Vagina (tissue), 2 donors: ENCODE data around the gene PIP5K1C. TPM values are rescaled to one million over a fixed set of nuclear protein-coding genes. Genes with fewer than 3 reads are reported as not detected.

Source experiments
- DNase-seq, 2 donors: peaks; one replicate each; pipeline ENCODE4 v3.0.0-alpha.2; 2017; ENCODE audit errors: extremely low spot score in 2 of 2
- H3K27ac ChIP-seq: fragments of 200-600 bp; sonication (generic); one replicate; pipeline ENCODE4 v1.5.1; 2019
- H3K27me3 ChIP-seq: fragments of 200-600 bp; sonication (generic); one replicate; pipeline ENCODE4 v1.5.1; 2019
- H3K36me3 ChIP-seq, 2 donors: fragments of 200-600 bp; sonication (generic); one replicate each; pipeline ENCODE4 v1.5.1; 2017 to 2019
- H3K4me1 ChIP-seq: fragments of 200-600 bp; sonication (generic); one replicate; pipeline ENCODE4 v1.5.1; 2019
- H3K4me3 ChIP-seq, 2 donors: fragments of 200-600 bp; sonication (generic); 1 replicate in 1 of 2; 2 replicates in 1 of 2; pipeline ENCODE4 v1.5.1; 2016 to 2019
- H3K9me3 ChIP-seq: fragments of 200-600 bp; sonication (generic); one replicate; pipeline ENCODE4 v1.5.1; 2019
- CTCF ChIP-seq, 3 experiments: fragments of 450-650 bp in 2 of 3; fragments of 200-600 bp in 1 of 3; sonication (generic) in 1 of 3; IDR thresholded peaks; one replicate each; pipeline ENCODE4 v1.5.1; 2017 to 2019; ENCODE audit warnings: antibody characterized with exemption in 3 of 3, mild to moderate bottlenecking in 2 of 3, moderate library complexity in 2 of 3
- POLR2A ChIP-seq, 2 donors: fragments of 450-650 bp; IDR thresholded peaks; one replicate each; pipeline ENCODE4 v1.6.1; 2017; ENCODE audit warnings: antibody characterized with exemption in 2 of 2, mild to moderate bottlenecking in 2 of 2, moderate library complexity in 2 of 2
- POLR2AphosphoS5 ChIP-seq, 2 donors: sonication (generic); formaldehyde crosslinking; IDR thresholded peaks; one replicate each; pipeline ENCODE4 v1.9.0; 2017; ENCODE audit warnings: antibody characterized with exemption in 2 of 2, mild to moderate bottlenecking in 2 of 2, low read depth in 1 of 2; ENCODE audit not compliant: insufficient read depth in 1 of 2
- intact Hi-C: fragments of 100-400 bp; cut with DNase I; formaldehyde crosslinking; loops from one replicate; pipeline ENCODE4 v1.15.1; 2023
- total RNA-seq: library from RNA; depleted of rRNA; stranded (reverse); fragments of >200 nt; gene quantifications from one replicate; pipeline ENCODE4 v1.2.3, GENCODE V29; 2016

Gene PIP5K1C
- total RNA-seq, 1 donor from 2014 or later = 24.1 TPM

- Histone ChIP-seq H3K9me3 (no peaks in the 10 kb centered on the region), H3K4me3 (no peak overlapping the region), H3K27me3 (no peaks in the 10 kb centered on the region), H3K36me3 (no peaks in the 10 kb centered on the region), H3K27ac (no peak overlapping the region), H3K4me1 (no peaks in the 10 kb centered on the region)
- TF ChIP-seq POLR2A (IDR thresholded peaks at IDR 0.05) = no peak
- no peak for TF ChIP-seq POLR2AphosphoS5 (IDR thresholded peaks at IDR 0.05; ENCODE audit: insufficient read depth in 1 of 2, low read depth in 1 of 2)
- TF ChIP-seq CTCF (IDR thresholded peaks at IDR 0.05) = no peak
- intact Hi-C loops = no loop called here
- no peak for DNase-seq
These were observed 35.9 kb upstream of the PIP5K1C start for GRCh38 chr19:3736106-3736724.

GRCh38 chr19:3734310-3734600 is 34.0 kb upstream of the PIP5K1C start:
- no peak for TF ChIP-seq POLR2A (IDR thresholded peaks at IDR 0.05)
- no peak for TF ChIP-seq CTCF (IDR thresholded peaks at IDR 0.05)
- TF ChIP-seq POLR2AphosphoS5 (IDR thresholded peaks at IDR 0.05; ENCODE audit: insufficient read depth in 1 of 2, low read depth in 1 of 2) = no peak
- H3K4me1 ChIP-seq = no peaks in the 10 kb centered on the region
- H3K36me3 ChIP-seq = no peaks in the 10 kb centered on the region
- H3K27me3 ChIP-seq = no peaks in the 10 kb centered on the region
- DNase-seq = no peak
- no peak overlapping the region for H3K27ac ChIP-seq
- intact Hi-C loops = no loop called here
- H3K4me3 ChIP-seq = no peak overlapping the region
- no peaks in the 10 kb centered on the region for H3K9me3 ChIP-seq

GRCh38 chr19:3733549-3734309 is 33.5 kb upstream of the PIP5K1C start:
- Histone ChIP-seq H3K36me3 (no peaks in the 10 kb centered on the region), H3K27me3 (no peaks in the 10 kb centered on the region), H3K4me3 (no peak overlapping the region), H3K27ac (no peak overlapping the region), H3K4me1 (no peaks in the 10 kb centered on the region), H3K9me3 (no peaks in the 10 kb centered on the region)
- no peak for DNase-seq
- intact Hi-C loops = no loop called here
- TF ChIP-seq POLR2AphosphoS5 (IDR thresholded peaks at IDR 0.05; ENCODE audit: insufficient read depth in 1 of 2, low read depth in 1 of 2) = no peak
- no peak for TF ChIP-seq POLR2A (IDR thresholded peaks at IDR 0.05)
- TF ChIP-seq CTCF (IDR thresholded peaks at IDR 0.05) = no peak

- DNase-seq = no peak
- TF ChIP-seq POLR2A (IDR thresholded peaks at IDR 0.05) (no peak), POLR2AphosphoS5 (IDR thresholded peaks at IDR 0.05; ENCODE audit: insufficient read depth in 1 of 2, low read depth in 1 of 2) (no peak), CTCF (IDR thresholded peaks at IDR 0.05) (no peak)
These were observed 31.8 kb upstream of the PIP5K1C start for GRCh38 chr19:3732108-3732507.

GRCh38 chr19:3730457-3730958 is 30.2 kb upstream of the PIP5K1C start:
- intact Hi-C loops = no loop called here
- no peaks in the 10 kb centered on the region for H3K36me3 ChIP-seq
- DNase-seq = no peak
- no peak for TF ChIP-seq POLR2A (IDR thresholded peaks at IDR 0.05)
- TF ChIP-seq POLR2AphosphoS5 (IDR thresholded peaks at IDR 0.05; ENCODE audit: insufficient read depth in 1 of 2, low read depth in 1 of 2) = no peak
- TF ChIP-seq CTCF (IDR thresholded peaks at IDR 0.05) = no peak
- no peaks in the 10 kb centered on the region for H3K4me1 ChIP-seq
- H3K27ac ChIP-seq = no peak overlapping the region
- no peaks in the 10 kb centered on the region for H3K9me3 ChIP-seq
- no peak overlapping the region for H3K4me3 ChIP-seq
- no peaks in the 10 kb centered on the region for H3K27me3 ChIP-seq

More at GRCh38 chr19:3732108-3732507, 31.8 kb upstream of the PIP5K1C start:
- no peaks in the 10 kb centered on the region for H3K9me3 ChIP-seq
- no peaks in the 10 kb centered on the region for H3K36me3 ChIP-seq
- no peaks in the 10 kb centered on the region for H3K27me3 ChIP-seq
- no peaks in the 10 kb centered on the region for H3K4me1 ChIP-seq
- no peak overlapping the region for H3K4me3 ChIP-seq
- H3K27ac ChIP-seq = no peak overlapping the region
- intact Hi-C loops = no loop called here
